ENCODE measurements around the gene MUC2.

DNA sequence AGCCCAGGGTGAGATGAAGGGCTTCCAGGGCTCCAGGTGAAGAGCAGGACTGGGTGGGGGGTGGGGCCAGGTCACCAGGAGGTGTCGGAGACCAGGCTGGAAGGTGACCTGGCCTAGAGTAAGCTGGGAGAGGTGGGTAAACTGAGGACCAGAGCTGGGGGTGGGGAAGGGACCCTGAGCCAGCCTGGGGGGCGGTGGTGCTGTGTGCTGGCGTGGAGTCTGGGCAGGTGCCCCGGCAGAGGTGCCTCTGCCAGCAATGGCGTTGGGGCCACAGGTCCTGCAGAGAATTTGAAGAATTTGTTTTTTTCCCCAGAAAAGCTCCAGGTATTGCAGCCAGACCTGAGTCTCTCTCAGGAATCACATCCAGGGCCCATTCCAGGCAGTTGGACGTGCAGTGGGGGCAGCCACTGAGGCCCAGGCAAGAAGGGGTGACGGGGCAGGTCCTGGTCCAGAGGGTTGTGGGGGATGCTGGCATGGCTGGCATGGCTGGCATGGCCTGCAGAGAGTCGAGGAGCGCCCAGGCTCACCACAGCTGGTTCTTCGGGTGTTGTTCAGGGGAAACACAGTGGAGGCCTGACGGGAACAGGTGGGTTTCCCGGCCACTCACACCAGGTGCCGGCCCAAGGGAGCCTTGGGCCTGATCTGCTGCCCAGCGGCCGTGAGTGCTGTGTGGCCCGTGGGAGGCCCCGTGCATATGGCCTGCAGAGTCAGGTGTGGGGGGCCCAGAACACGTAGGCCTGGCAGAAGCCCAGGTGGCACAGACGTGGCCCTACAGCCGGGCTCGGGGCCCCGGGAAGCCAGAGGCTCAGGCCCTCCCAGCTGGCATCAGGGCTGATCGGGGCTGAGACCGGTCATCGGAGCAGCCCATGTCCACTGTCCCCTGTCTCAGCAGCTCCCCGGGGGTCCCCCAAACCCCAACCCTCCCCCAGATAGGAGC, 31.8 kb upstream of the MUC2 start:
- no peak for TF ChIP-seq EZH2phosphoT487 (IDR thresholded peaks at IDR 0.05; ENCODE audit: borderline replicate concordance)
- TF ChIP-seq, protein P1, sequence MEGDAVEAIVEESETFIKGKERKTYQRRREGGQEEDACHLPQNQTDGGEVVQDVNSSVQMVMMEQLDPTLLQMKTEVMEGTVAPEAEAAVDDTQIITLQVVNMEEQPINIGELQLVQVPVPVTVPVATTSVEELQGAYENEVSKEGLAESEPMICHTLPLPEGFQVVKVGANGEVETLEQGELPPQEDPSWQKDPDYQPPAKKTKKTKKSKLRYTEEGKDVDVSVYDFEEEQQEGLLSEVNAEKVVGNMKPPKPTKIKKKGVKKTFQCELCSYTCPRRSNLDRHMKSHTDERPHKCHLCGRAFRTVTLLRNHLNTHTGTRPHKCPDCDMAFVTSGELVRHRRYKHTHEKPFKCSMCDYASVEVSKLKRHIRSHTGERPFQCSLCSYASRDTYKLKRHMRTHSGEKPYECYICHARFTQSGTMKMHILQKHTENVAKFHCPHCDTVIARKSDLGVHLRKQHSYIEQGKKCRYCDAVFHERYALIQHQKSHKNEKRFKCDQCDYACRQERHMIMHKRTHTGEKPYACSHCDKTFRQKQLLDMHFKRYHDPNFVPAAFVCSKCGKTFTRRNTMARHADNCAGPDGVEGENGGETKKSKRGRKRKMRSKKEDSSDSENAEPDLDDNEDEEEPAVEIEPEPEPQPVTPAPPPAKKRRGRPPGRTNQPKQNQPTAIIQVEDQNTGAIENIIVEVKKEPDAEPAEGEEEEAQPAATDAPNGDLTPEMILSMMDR (conservative IDR thresholded peaks at IDR 0.05; ENCODE audit: low read length) = no peak
